ENCODE results near the gene CCM2. TPM values are rescaled to one million over a fixed set of nuclear protein-coding genes. Genes with fewer than 3 reads are reported as not detected.

Gene CCM2
- total and polyA plus RNA-seq, 2 of the 8 experiments (the other 6 are each of a cell fraction or from before 2014, with no cell fraction given): 31.6 to 41.2 TPM

GRCh38 chr7:45084336-45084735, 84.3 kb downstream of the CCM2 start (continued):
- TF ChIP-seq SIN3A (conservative IDR thresholded peaks at IDR 0.05 in 1 of 2, IDR thresholded peaks at IDR 0.05 in 1 of 2; ENCODE audit: low read depth in 1 of 2, low read length in 2 of 2): no peak

All from H1 (cell line).